NCI-H526 (cell line): Measurements from ENCODE around the gene PHF13.
"Not testable (repeated sequence)": the region's sequence is repeated elsewhere in the genome, so short reads cannot be mapped to it uniquely, and the experiment has no call there.

ENCODE experiments used
- DNase-seq, 2 experiments: peaks; one replicate each; lab custom pipeline; 2025; lab: John Stamatoyannopoulos, UW

PHF13 gene

DNA sequence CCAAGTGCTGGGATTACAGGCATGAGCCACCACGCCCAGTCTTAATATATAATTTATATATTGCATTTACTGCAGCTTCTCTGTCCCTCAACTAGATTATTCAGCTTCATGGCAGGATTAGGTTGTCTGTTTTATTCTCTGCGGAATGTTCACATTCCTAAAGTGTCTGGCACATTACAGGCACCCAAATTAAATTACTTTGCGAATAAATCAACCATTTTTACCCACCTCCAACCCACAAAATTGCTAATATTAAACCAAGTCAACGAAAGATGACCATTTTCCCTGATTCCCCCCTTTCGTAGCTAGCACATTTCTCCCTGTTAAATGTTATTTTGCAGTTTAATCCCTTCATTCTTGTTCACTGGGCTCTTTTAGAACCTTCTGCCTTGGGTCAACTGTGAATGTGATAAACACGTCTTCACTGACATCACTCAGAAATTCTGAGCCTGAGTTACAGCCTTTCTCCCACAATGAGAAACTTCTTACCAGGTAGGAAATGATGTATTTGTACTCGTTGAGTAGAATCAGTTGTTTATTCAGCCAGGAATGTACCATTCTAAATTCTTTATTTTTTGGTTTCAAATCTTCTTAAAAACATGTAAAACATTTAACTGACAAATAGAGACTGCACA lies 47.0 kb downstream of the PHF13 start:
- no peak for DNase-seq

- DNase-seq: not testable (repeated sequence)
These were observed 48.9 kb downstream of the PHF13 start for GRCh38 chr1:6662468-6662867.

GRCh38 chr1:6666696-6667095 lies 53.2 kb downstream of the PHF13 start:
- DNase-seq: no peak

DNA sequence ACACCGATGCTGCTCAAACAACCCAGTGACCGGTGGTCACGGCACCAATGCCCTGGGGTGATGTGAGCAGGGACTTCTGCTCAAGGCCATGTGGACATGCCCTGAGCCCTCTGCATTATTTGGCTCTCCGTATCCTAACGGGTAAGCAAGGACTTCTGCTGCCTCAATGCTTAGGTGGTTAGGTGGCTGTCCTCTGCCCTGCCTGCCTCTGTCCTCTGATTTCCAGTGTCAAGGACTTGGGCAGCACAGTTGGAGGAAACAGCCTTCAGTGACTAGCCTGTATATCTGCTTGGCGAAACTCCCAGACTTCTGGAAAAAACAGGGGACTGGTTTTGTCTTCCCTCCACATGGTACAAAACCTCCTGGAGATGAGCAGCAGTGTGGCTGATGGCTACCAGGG lies 53.6 kb downstream of the PHF13 start:
- no peak for DNase-seq

GRCh38 chr1:6668503-6668902 lies 55.0 kb downstream of the PHF13 start:
- DNase-seq: no peak

GRCh38 chr1:6672558-6672957 lies 59.0 kb downstream of the PHF13 start:
- DNase-seq: no peak
